HG03378 (cell line): Measurements from ENCODE around the gene ELOVL1.
"Not testable (repeated sequence)": the region's sequence is repeated elsewhere in the genome, so short reads cannot be mapped to it uniquely, and the experiment has no call there.

Experiments
- ATAC-seq: cut with Tn5 transposase; IDR thresholded peaks from one replicate; pipeline ENCODE4 v1.9.1; 2021; ENCODE audit warnings: mild to moderate bottlenecking, moderate library complexity; ENCODE audit not compliant: unreplicated experiment

The ELOVL1 gene

GRCh38 chr1:43367904-43368645, at the start of gene ELOVL1:
Gene ELOVL1 (minus strand): TSS chr1:43368011. CDS start chr1:43365609, 2,402 bp downstream.
- peak; percentile 48 for ATAC-seq

- ATAC-seq: no peak
Observed at GRCh38 chr1:43415901-43416300, 48.1 kb upstream of the ELOVL1 start.

GRCh38 chr1:43414634-43415223, 46.9 kb upstream of the ELOVL1 start:
- ATAC-seq: no peak

GRCh38 chr1:43413426-43413825, 45.6 kb upstream of the ELOVL1 start:
- ATAC-seq: not testable (repeated sequence)

GRCh38 chr1:43410571-43410970, 42.8 kb upstream of the ELOVL1 start:
- no peak for ATAC-seq

GRCh38 chr1:43405876-43406234, 38.0 kb upstream of the ELOVL1 start:
- ATAC-seq: no peak

GRCh38 chr1:43405219-43405875, 37.5 kb upstream of the ELOVL1 start:
- ATAC-seq: no peak

GRCh38 chr1:43404353-43404752, 36.5 kb upstream of the ELOVL1 start:
- no peak for ATAC-seq

GRCh38 chr1:43402089-43402865, 34.5 kb upstream of the ELOVL1 start:
- ATAC-seq: no peak

GRCh38 chr1:43400441-43400840, 32.6 kb upstream of the ELOVL1 start:
- not testable (repeated sequence) for ATAC-seq

GRCh38 chr1:43398227-43398626, 30.4 kb upstream of the ELOVL1 start:
- no peak for ATAC-seq

- ATAC-seq: no peak
Observed at GRCh38 chr1:43396059-43396458, 28.2 kb upstream of the ELOVL1 start.

- ATAC-seq: no peak
Observed at GRCh38 chr1:43395523-43395922, 27.7 kb upstream of the ELOVL1 start.

GRCh38 chr1:43392702-43393101, 24.9 kb upstream of the ELOVL1 start:
- ATAC-seq: no peak

GRCh38 chr1:43389326-43390313, 21.8 kb upstream of the ELOVL1 start, which contains the start of the genes MED8 and SZT2:
Gene MED8 (minus strand): TSS chr1:43389800. CDS start chr1:43389764, 36 bp downstream.
Gene SZT2 (plus strand): TSS chr1:43389899. CDS start chr1:43389969, 70 bp downstream.
- peak; percentile 73 for ATAC-seq

GRCh38 chr1:43388613-43389012, 20.8 kb upstream of the ELOVL1 start:
- no peak for ATAC-seq

GRCh38 chr1:43387976-43388599, 20.3 kb upstream of the ELOVL1 start:
- ATAC-seq: no peak

GRCh38 chr1:43386676-43387075, 18.9 kb upstream of the ELOVL1 start:
- ATAC-seq: no peak

GRCh38 chr1:43383449-43383848, 15.6 kb upstream of the ELOVL1 start:
- ATAC-seq: no peak
